GM23338 (cell line): Measurements from ENCODE around the gene ATRIP. TPM values are rescaled to one million over a fixed set of nuclear protein-coding genes. Genes with fewer than 3 reads are reported as not detected.
A peak's percentile ranks its signal among the peaks of the same experiment; 100 is the strongest.

ENCODE experiments used
- ATAC-seq: fragments of 200-7000 bp; cut with Tn5 transposase; 3 replicates; pipeline ENCODE4 v1.9.1; 2020
- DNase-seq: peaks from one replicate; pipeline ENCODE4 v3.0.0-alpha.2; 2015; ENCODE audit warnings: low spot score
- H2AFZ ChIP-seq: fragments of 200-600 bp; sonication (generic); 2 replicates; pipeline ENCODE4 v1.8.0; 2016; ENCODE audit warnings: antibody characterized with exemption, mild to moderate bottlenecking, moderate library complexity
- H3F3A ChIP-seq: fragments of 200-600 bp; sonication (generic); replicated peaks from 2 replicates; pipeline ENCODE4 v1.8.0; 2017; ENCODE audit warnings: antibody characterized with exemption, mixed run types, low read depth
- H3K27ac ChIP-seq: fragments of 200-600 bp; sonication (generic); 2 replicates; pipeline ENCODE4 v1.6.1; 2016; ENCODE audit warnings: low read depth
- H3K27me3 ChIP-seq: fragments of 200-600 bp; sonication (generic); 2 replicates; pipeline ENCODE4 v1.8.0; 2016; ENCODE audit warnings: mild to moderate bottlenecking, mixed run types, moderate library complexity; ENCODE audit not compliant: insufficient read depth
- H3K36me3 ChIP-seq: fragments of 200-600 bp; sonication (generic); 2 replicates; pipeline ENCODE4 v1.8.0; 2016; ENCODE audit warnings: mild to moderate bottlenecking; ENCODE audit not compliant: insufficient read depth
- H3K4me1 ChIP-seq: fragments of 200-600 bp; sonication (generic); 2 replicates; pipeline ENCODE4 v1.8.0; 2016; ENCODE audit warnings: mild to moderate bottlenecking, moderate library complexity; ENCODE audit not compliant: insufficient read depth
- H3K4me2 ChIP-seq: fragments of 200-600 bp; sonication (generic); 2 replicates; pipeline ENCODE4 v1.7.1; 2017; ENCODE audit warnings: mixed run types
- H3K4me3 ChIP-seq: fragments of 200-600 bp; sonication (generic); 2 replicates; pipeline ENCODE4 v1.6.1; 2016; ENCODE audit warnings: mixed run types
- H3K79me2 ChIP-seq: fragments of 200-600 bp; sonication (generic); replicated peaks from 2 replicates; pipeline ENCODE4 v1.8.0; 2017; ENCODE audit warnings: mild to moderate bottlenecking; ENCODE audit not compliant: insufficient read depth
- H3K9me2 ChIP-seq: fragments of 200-600 bp; sonication (generic); 2 replicates; pipeline ENCODE4 v1.8.0; 2017; ENCODE audit not compliant: insufficient read depth
- H4K20me1 ChIP-seq: fragments of 200-600 bp; sonication (generic); replicated peaks from 2 replicates; pipeline ENCODE4 v1.8.0; 2017; ENCODE audit warnings: mild to moderate bottlenecking; ENCODE audit not compliant: insufficient read depth
- H3K27ac Mint-ChIP-seq: 2 replicates; pipeline ENCODE4 v1.8.0; 2020; ENCODE audit warnings: inconsistent platforms, mild to moderate bottlenecking, moderate library complexity, mixed read lengths
- H3K27me3 Mint-ChIP-seq: 3 replicates; pipeline ENCODE4 v1.8.0; 2022; ENCODE audit warnings: low read depth, mild to moderate bottlenecking, moderate library complexity, mixed read lengths, inconsistent platforms; ENCODE audit not compliant: insufficient read depth, poor library complexity
- H3K36me3 Mint-ChIP-seq: 3 replicates; pipeline ENCODE4 v1.8.0; 2021; ENCODE audit warnings: low read depth, mild to moderate bottlenecking, inconsistent platforms, moderate library complexity, mixed read lengths
- H3K4me1 Mint-ChIP-seq: 3 replicates; pipeline ENCODE4 v1.8.0; 2020; ENCODE audit warnings: mild to moderate bottlenecking, inconsistent platforms, mixed read lengths
- H3K4me3 Mint-ChIP-seq: 3 replicates; pipeline ENCODE4 v1.8.0; 2021; ENCODE audit warnings: moderate library complexity, mild to moderate bottlenecking, inconsistent platforms, mixed read lengths
- H3K9me3 Mint-ChIP-seq: 3 replicates; pipeline ENCODE4 v1.8.0; 2020; ENCODE audit warnings: moderate library complexity, mild to moderate bottlenecking, inconsistent platforms, mixed read lengths
- CREB1 ChIP-seq: fragments of 250-450 bp; sonication (Bioruptor Pico); IDR thresholded peaks from 2 replicates; pipeline ENCODE4 v1.5.0; 2020; ENCODE audit warnings: low read depth, mild to moderate bottlenecking, moderate library complexity
- CTCF ChIP-seq, 2 experiments: fragments of 200-600 bp in 1 of 2; sonication (generic) in 1 of 2; conservative IDR thresholded peaks; 2 replicates each; pipeline versions ENCODE4 v1.5.1 to v1.6.1; 2016 to 2017; ENCODE audit warnings: antibody characterized with exemption in 2 of 2, low read depth in 2 of 2, mild to moderate bottlenecking in 2 of 2, moderate library complexity in 1 of 2
- EZH2 ChIP-seq: fragments of 200-600 bp; sonication (generic); IDR thresholded peaks from one replicate; pipeline ENCODE4 v1.8.0; 2017; ENCODE audit warnings: antibody characterized with exemption, mild to moderate bottlenecking, low read depth; ENCODE audit not compliant: unreplicated experiment
- EZH2phosphoT487 ChIP-seq: fragments of 200-600 bp; sonication (generic); IDR thresholded peaks from one replicate; pipeline ENCODE4 v1.8.1; 2018; ENCODE audit warnings: antibody characterized with exemption; ENCODE audit not compliant: unreplicated experiment
- JUNB ChIP-seq: IDR thresholded peaks from one replicate; pipeline ENCODE4 v1.6.1; 2016; ENCODE audit warnings: antibody characterized with exemption; ENCODE audit not compliant: unreplicated experiment
- NANOG ChIP-seq: IDR thresholded peaks from 2 replicates; pipeline ENCODE4 v1.6.1; 2016; ENCODE audit warnings: antibody characterized with exemption, borderline replicate concordance
- POLR2AphosphoS5 ChIP-seq: IDR thresholded peaks from 2 replicates; pipeline ENCODE4 v1.6.1; 2016; ENCODE audit warnings: antibody characterized with exemption, low read depth
- STAT1 ChIP-seq: IDR thresholded peaks from one replicate; pipeline ENCODE4 v1.6.1; 2016; ENCODE audit warnings: antibody characterized with exemption; ENCODE audit not compliant: unreplicated experiment
- ZNF114 ChIP-seq: fragments of 250-450 bp; sonication (Bioruptor Pico); IDR thresholded peaks from 2 replicates; pipeline ENCODE4 v1.5.0; 2020; ENCODE audit warnings: mild to moderate bottlenecking, moderate library complexity
- ZNF331 ChIP-seq: fragments of 250-450 bp; sonication (Bioruptor Pico); IDR thresholded peaks from 2 replicates; pipeline ENCODE4 v1.5.0; 2020; ENCODE audit warnings: low read depth, mild to moderate bottlenecking, moderate library complexity
- ZNF462 ChIP-seq: fragments of 250-450 bp; sonication (Bioruptor Pico); IDR thresholded peaks from 2 replicates; pipeline ENCODE4 v1.5.0; 2020; ENCODE audit warnings: mild to moderate bottlenecking, moderate library complexity
- polyA plus RNA-seq: library from polyadenylated mRNA; unstranded; fragments of >200 nt; fragmentation: Nextera tagmentation; extraction: Ambion mirVana; gene quantifications from 2 replicates; pipeline ENCODE4 v1.2.1, GENCODE V29; 2016
- total RNA-seq: library from RNA; depleted of rRNA; stranded (reverse); fragments of >200 nt; shearing (Covaris generic); gene quantifications from 2 replicates; pipeline ENCODE4 v1.2.3, GENCODE V29; 2014
- TF ChIP-seq, protein P1 (sequence below): IDR thresholded peaks from 2 replicates; pipeline ENCODE4 v1.6.1; 2016; ENCODE audit warnings: antibody characterized with exemption
- TF ChIP-seq, protein P2 (sequence below): IDR thresholded peaks from one replicate; pipeline ENCODE4 v1.6.1; 2018; ENCODE audit warnings: antibody characterized with exemption; ENCODE audit not compliant: unreplicated experiment

The ATRIP gene
- total and polyA plus RNA-seq, 2 experiments from 2014 or later: 5.8 to 17.3 TPM

DNA sequence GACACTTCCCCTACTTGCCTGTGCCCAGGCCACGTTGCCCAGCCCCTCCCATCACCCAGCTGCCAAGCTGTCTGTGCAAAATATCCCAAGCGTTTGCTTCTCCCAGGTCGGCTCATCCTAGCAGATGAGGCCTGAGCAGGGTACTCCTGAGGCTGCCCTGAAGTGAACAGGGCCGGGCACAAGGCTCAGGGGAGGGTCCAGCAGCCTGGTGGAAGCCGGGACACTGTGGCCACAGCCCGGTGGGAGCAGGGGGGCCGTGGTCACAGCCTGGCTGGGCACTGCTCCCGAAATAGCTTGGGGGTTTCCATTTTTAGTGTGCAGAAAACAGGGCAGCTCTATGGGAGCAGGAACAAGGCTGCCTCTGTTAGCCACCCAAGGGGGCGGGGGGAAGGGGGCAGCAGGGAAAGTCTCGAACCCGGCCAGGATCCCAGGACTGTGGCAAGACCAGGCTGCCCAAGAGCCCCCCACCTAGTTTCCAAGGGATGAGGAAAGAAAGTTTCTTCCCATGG, 20.1 kb upstream of the ATRIP start:
- DNase-seq (no peak), ATAC-seq (no peak)
- 0 out of 2 replicates have a peak overlapping the region, but pooled peaks have one; percentile 39 for H3K27ac ChIP-seq
- Mint-ChIP-seq H3K4me3 (no peak overlapping the region; the same call in 2 of the 3 replicates), H3K27me3 (peaks cover 18% of the 10 kb centered on the region), H3K9me3 (peaks cover 3% of the 10 kb centered on the region; the same call in 1 of the 3 replicates), H3K4me1 (peaks cover 51% of the 10 kb centered on the region), H3K36me3 (peaks cover 38% of the 10 kb centered on the region), H3K27ac (no peak overlapping the region)
- TF ChIP-seq, protein P1, sequence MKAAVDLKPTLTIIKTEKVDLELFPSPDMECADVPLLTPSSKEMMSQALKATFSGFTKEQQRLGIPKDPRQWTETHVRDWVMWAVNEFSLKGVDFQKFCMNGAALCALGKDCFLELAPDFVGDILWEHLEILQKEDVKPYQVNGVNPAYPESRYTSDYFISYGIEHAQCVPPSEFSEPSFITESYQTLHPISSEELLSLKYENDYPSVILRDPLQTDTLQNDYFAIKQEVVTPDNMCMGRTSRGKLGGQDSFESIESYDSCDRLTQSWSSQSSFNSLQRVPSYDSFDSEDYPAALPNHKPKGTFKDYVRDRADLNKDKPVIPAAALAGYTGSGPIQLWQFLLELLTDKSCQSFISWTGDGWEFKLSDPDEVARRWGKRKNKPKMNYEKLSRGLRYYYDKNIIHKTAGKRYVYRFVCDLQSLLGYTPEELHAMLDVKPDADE: no peak
- TF ChIP-seq, protein P2, sequence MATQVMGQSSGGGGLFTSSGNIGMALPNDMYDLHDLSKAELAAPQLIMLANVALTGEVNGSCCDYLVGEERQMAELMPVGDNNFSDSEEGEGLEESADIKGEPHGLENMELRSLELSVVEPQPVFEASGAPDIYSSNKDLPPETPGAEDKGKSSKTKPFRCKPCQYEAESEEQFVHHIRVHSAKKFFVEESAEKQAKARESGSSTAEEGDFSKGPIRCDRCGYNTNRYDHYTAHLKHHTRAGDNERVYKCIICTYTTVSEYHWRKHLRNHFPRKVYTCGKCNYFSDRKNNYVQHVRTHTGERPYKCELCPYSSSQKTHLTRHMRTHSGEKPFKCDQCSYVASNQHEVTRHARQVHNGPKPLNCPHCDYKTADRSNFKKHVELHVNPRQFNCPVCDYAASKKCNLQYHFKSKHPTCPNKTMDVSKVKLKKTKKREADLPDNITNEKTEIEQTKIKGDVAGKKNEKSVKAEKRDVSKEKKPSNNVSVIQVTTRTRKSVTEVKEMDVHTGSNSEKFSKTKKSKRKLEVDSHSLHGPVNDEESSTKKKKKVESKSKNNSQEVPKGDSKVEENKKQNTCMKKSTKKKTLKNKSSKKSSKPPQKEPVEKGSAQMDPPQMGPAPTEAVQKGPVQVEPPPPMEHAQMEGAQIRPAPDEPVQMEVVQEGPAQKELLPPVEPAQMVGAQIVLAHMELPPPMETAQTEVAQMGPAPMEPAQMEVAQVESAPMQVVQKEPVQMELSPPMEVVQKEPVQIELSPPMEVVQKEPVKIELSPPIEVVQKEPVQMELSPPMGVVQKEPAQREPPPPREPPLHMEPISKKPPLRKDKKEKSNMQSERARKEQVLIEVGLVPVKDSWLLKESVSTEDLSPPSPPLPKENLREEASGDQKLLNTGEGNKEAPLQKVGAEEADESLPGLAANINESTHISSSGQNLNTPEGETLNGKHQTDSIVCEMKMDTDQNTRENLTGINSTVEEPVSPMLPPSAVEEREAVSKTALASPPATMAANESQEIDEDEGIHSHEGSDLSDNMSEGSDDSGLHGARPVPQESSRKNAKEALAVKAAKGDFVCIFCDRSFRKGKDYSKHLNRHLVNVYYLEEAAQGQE: no peak
- no peak for TF ChIP-seq ZNF331 (CRISPR knock-in tag)
- TF ChIP-seq POLR2AphosphoS5: no peak
- TF ChIP-seq EZH2phosphoT487: no peak
- no peak for TF ChIP-seq CTCF (conservative IDR thresholded peaks at IDR 0.05; ENCODE audit: low read depth in 2 of 2)
- no peak for TF ChIP-seq JUNB
- TF ChIP-seq NANOG: no peak
- no peak for TF ChIP-seq ZNF462
- no peak for TF ChIP-seq CREB1
- TF ChIP-seq EZH2: no peak
- no peak for TF ChIP-seq ZNF114
- TF ChIP-seq STAT1: no peak
- H2AFZ ChIP-seq: no peak overlapping the region
- no peak overlapping the region for H3K4me2 ChIP-seq
- H3K4me3 ChIP-seq: 0 out of 2 replicates have a peak overlapping the region, but pooled peaks have one; percentile 23
- H3K9me2 ChIP-seq: no peaks in the 10 kb centered on the region
- H3F3A ChIP-seq: peaks cover 11% of the 10 kb centered on the region
- peaks cover 30% of the 10 kb centered on the region for H3K4me1 ChIP-seq
- H3K27me3 ChIP-seq: no peaks in the 10 kb centered on the region
- no peaks in the 10 kb centered on the region; the same call in 1 of the 2 replicates for H3K36me3 ChIP-seq
- H3K79me2 ChIP-seq: peaks cover 60% of the 10 kb centered on the region
- H4K20me1 ChIP-seq: peaks cover 30% of the 10 kb centered on the region
